IPS-18c (cell line): ENCODE results near the gene KLHL36.

Experiments used
- H3K4me3 ChIP-seq: 2 replicates; pipeline ENCODE4 v1.7.0; 2013; ENCODE audit warnings: low read depth, mild to moderate bottlenecking, low read length, moderate library complexity; ENCODE audit not compliant: insufficient read depth
- H3K9me3 ChIP-seq: one replicate; pipeline ENCODE4 v1.6.1; 2013; ENCODE audit warnings: mild to moderate bottlenecking, low read length, moderate library complexity; ENCODE audit not compliant: control insufficient read depth, insufficient read depth

KLHL36 gene

DNA sequence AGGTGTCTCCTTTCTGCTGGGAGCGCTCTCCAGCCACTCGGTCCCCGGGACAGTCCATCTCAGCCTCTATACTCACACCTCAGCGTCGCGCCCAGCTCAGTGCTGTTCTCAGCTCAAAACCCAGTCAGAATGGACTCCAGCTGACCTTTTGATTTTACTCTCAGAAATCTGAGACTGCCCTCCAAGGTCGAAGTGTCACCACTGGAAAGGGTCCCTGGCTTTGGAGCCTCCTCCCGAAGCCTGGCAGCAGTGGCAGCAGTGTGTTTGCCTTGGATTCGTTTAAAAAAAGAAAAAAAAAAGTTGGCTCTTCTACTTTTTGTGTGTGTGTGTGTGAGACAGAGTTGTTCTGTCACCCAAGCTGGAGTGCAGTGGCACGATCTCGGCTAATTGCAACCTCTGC lies 10.4 kb downstream of the KLHL36 start:
- H3K4me3 ChIP-seq, result no peak overlapping the region
- no peaks in the 10 kb centered on the region for H3K9me3 ChIP-seq

DNA sequence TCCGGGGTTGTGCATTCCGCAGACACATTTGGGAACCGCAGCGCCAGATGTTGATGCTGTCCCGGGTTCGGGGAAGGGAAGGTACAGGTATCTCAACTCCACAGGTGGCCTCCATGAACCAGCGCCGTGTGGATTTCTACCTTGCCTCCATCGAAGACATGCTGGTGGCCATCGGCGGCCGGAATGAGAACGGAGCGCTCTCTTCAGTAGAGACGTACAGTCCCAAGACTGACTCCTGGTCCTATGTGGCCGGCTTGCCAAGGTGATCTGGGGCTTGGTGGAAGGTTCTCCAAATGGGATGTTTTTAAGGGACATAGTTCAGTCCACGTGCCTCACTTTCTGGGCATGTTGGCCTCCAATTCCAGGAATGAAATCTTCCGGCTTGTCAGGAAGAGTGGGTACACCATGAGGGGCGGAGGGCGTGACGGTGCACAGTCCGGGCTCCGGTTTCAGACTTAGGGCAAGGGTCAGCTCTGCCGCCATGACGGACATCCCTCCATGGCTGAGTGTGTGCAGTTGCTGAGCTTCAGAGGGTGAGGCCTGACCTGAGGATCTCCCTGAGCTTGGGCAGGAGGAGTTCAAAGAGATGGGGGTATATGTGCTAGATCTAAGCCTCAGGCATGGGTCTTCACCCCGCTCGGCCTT lies 11.5 kb downstream of the KLHL36 start:
- no peaks in the 10 kb centered on the region for H3K9me3 ChIP-seq

DNA sequence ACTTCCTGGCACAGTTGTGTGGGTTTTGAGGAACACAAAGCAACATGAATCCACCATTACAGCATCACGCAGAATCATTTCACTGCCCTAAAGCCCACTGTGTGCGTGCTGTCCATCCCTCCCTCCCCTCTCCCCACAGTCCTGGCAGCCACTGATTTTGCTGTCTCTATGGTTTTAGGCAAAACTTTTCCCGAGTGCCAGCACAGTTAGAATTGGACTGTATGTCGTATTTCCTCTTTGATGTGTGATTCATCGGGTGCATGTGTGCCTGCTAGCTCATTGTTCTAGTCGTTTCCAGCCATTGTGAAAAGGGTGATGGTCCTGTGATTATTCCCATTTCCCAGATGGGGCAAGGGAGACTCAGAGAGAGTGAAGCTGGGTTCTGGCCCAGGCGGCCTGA lies 12.7 kb downstream of the KLHL36 start:
- no peaks in the 10 kb centered on the region for H3K9me3 ChIP-seq

More for the DNA sequence above, 11.5 kb downstream of the KLHL36 start:
- H3K4me3 ChIP-seq, result no peak overlapping the region

DNA sequence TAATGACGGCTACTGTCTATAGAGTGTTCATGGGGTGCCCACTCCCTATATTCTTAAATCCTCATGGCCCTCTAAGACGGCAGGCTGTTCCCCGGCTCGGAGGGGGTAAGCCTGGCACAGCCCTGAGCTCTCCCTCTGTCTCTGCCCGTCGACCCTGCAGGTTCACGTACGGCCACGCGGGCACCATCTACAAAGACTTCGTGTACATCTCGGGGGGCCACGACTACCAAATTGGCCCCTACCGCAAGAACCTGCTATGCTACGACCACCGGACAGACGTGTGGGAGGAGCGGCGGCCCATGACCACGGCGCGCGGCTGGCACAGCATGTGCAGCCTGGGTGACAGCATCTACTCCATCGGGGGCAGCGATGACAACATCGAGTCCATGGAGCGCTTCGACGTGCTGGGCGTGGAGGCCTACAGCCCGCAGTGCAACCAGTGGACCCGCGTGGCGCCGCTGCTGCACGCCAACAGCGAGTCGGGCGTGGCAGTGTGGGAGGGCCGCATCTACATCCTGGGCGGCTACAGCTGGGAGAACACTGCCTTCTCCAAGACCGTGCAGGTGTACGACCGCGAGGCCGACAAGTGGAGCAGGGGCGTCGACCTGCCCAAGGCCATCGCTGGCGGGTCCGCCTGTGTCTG lies 13.2 kb downstream of the KLHL36 start:
- Histone ChIP-seq H3K4me3 (no peak overlapping the region), H3K9me3 (no peaks in the 10 kb centered on the region)

More for the DNA sequence above, 12.7 kb downstream of the KLHL36 start:
- no peak overlapping the region for H3K4me3 ChIP-seq

DNA sequence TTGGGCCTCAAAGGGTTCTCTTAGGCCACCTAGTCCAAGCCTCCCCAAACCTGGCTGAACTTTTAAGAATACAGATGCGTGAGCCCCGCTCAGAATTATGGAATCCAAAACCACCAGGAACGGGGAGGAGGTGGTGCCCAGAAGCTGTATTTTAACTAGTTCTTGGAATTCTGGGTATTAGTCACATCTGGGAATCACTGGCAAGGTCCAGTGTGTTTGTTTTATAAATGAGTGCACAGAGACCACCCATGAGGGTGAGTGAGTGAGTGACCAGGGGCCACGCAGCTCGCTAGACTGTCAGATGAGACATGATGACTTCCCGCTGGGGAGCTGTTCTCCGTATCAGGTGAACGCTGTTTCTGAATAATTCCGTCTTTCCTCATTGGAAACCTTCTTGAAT lies 14.2 kb downstream of the KLHL36 start:
- no peak overlapping the region for H3K4me3 ChIP-seq
- H3K9me3 ChIP-seq, result no peaks in the 10 kb centered on the region

DNA sequence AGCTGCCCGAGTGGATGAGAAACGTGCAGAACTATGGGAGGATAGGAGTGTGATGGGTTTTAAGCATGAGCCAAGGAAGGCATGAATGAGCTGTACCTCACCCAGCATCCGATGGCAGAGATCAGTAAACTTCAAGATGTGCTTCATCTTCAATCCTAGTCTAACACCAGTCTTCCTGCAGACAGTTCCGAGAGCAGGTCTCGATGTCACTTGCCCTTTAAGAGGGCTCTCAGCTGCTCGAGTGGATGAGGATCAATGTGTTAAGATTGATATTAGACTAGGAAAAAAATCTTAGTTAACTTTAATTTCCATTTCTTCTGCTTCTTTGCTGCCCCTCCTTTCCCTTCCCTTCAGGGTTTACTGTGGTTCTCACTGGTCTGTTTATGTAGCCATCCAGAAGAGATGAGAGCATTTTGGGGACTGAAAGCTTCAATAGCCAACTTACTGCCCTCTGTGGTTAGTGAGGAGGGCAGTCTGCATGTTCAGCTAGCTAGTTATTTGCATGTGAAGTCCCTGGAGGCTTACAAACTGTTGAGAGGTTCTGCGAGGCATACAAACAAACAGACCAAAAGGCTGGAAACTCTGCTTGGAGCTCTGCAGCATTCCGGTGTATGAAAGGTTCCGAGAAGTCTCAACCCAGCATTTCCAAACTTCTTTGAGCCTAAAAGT lies 15.3 kb downstream of the KLHL36 start:
- Histone ChIP-seq H3K9me3 (no peaks in the 10 kb centered on the region), H3K4me3 (no peak overlapping the region)

DNA sequence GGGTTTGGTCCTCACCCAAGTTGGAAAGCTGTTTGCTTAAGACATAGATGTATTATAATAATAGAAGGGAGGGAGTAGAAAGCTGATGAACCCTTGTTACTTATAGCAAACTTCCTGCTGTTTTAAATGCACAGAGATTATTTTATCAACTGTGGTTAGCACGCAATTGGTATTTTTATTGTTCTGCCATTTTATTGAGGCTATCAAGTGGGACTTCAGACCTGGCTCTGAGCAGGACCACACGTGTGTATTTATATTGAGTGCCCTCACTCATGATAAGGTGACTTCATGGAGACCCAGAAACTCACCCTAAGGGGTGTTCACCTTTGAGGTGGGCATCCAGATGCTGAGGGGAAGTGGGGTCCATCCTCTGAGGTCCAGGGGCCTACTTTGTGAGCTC lies 17.0 kb downstream of the KLHL36 start:
- Histone ChIP-seq H3K9me3 (no peaks in the 10 kb centered on the region), H3K4me3 (no peak overlapping the region)

DNA sequence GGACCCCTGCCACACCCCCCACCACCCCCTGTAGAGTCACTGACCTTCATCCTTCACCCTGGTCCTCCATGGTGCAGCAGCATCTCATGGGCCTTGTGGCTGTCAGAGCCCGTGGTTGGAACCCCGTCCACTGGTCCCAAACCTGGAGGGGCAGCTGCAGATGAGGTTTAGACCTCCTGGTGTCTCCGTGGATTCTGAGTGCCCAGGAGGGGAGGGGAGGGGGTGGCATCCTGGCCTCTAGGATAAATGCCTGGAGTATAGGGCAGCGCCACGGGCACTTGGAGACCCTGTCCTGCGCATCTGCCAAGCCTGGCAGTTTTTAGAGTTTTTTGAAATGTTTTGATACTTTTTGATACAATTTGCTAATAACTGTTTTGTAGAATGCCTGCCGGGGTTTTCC lies 17.5 kb downstream of the KLHL36 start:
- Histone ChIP-seq H3K4me3 (no peak overlapping the region), H3K9me3 (no peaks in the 10 kb centered on the region)

DNA sequence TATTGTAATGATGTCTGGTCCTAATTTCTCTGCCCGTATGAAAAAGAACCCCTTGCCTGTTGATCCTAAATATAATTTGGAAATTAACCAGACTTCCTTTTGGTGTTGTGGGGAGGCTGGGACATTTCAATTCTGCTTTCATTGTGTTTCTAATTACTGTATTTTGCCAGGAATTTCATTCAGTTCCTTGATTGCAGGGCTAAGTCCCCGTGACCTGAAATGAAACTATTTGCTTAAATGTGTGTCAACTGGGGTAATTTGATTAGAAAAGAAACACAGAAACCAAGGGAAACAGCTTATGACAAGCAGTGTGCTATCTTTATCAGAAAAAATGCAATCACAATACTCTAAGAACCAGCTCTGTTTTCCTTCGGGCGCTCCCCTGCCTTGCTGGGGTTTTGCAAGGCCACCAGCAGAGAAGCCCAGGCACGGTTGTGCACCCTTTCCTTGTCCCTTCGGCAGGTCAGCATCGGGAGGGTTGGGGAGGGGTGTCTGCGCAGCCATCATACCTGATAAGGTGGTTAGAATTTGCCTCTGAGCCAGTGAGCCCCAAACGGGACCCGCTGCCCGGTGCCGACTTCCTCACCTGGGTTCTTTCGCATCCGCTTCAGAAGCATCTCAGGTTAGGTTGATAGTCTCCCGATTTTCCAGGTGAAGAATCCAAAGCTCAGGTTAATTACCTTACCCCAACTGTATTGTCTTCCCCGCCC lies 19.4 kb downstream of the KLHL36 start:
- H3K4me3 ChIP-seq, result no peak overlapping the region
- H3K9me3 ChIP-seq, result no peaks in the 10 kb centered on the region

DNA sequence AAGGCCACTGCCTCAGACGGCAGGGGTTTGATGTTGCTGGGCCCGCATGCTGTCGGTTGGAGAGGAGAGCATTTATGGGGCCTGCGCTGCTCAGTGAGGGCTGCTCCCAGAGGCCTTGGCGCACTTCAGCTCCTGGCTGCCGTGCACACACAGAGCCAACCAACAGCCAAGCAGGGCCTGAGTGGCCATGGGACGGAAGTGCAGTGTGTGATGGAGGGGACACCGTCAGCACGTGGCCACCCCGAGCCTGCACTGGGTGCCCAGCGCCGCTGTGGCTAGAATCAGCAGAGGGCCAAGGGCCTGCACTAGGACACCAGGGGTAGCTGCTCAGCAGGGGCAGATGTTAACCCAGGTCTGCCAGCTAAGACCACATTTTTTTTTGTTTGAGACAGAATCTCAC lies 21.8 kb downstream of the KLHL36 start:
- H3K9me3 ChIP-seq, result no peaks in the 10 kb centered on the region
- H3K4me3 ChIP-seq, result no peak overlapping the region

DNA sequence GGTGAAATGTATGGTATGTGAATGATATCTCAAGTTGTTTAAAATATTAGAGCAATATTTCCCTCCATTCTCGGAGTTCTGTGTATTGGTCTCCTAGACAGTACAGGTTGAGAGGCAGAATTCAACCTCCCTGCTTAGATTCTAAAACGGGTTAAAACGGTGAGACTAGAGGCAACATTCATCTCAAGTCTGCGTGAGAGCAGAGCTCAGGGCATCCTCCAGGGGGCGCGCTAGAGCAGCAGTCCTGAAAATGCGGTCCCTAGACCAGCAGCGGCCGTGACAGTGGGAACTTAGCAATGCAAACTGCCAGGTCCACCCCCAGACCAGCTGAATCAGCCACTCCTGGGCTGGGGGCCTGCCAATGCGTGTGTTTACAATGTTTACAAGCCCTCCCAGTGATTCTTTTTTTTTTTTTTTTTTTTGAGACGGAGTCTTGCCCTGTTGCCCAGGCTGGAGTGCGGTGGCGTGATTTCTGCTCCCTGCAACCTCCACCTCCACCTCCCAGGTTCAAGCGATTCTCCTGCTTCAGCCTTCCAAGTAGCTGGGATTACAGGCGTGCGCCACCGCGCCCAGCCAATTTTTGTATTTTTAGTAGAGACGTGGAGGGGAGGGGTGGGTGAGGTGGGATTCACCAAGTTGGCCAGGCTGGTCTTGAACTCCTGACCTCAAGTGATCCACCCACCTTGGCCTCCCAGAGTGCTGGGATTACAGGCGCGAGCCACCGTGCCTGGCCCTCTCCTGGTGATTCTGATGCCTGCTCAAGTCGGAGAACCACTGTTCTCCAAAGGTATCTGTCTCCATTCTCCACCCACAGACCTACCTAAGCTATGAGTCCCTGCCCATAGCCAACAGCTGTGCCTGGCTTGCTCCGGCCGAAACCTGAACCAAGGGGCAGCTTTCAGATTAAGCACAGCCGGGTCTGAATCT lies 24.2 kb downstream of the KLHL36 start:
- Histone ChIP-seq H3K4me3 (no peak overlapping the region), H3K9me3 (no peaks in the 10 kb centered on the region)

DNA sequence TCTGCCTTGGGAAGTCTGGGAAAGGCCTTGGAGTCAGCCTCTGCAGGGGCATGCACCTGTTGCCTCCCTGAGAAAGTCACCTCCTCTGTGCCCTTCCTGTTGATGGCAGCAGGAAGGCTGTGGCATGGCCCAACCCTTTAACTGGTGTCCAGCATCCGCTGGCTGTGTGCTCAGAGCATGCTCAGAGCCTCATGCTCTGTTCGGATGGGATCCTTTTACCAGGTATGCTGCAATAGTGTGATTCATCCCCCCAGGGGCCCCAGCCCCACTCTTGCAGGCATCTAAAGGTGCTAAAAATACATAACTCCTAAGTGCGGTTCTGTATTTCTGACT lies 24.9 kb downstream of the KLHL36 start:
- Histone ChIP-seq H3K4me3 (no peak overlapping the region), H3K9me3 (no peaks in the 10 kb centered on the region)

DNA sequence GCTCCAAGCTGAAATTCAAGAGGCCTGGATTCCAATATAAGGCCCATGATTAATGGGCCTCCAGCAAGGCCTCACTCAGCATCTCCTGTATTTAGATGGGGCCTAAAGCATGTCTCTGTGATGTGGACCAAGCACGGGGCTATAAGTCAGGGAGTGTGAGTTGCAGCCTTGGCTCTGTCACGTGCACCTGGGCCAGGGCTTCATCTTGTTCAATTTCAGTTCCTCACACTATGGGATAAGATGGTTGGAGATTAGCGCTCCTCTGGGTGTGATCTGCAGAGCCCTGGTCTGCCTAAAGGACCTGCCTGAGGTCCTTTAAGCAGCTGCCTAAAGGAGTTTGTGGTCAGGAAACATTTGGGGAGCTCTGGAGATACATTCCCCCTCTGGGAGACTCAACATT lies 25.2 kb downstream of the KLHL36 start:
- Histone ChIP-seq H3K9me3 (no peaks in the 10 kb centered on the region), H3K4me3 (no peak overlapping the region)

DNA sequence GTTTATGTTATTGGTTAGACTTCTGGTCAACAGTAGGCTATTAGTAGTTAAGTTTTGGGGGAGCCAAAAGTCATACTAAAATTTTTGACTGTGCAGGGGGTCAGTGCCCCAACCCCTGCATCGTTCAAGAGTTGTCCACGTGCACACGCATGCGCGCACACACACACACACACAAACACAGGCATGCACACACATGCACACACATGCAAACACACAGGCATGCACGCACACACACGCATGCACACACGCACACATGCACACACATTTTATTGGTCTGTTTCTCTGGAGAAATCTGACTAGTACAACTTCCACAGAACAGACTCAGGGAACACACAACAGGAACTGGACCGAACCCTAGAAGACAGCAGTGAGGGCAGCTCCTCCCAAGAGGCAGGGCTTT lies 27.1 kb downstream of the KLHL36 start:
- Histone ChIP-seq H3K9me3 (no peaks in the 10 kb centered on the region), H3K4me3 (no peak overlapping the region)

DNA sequence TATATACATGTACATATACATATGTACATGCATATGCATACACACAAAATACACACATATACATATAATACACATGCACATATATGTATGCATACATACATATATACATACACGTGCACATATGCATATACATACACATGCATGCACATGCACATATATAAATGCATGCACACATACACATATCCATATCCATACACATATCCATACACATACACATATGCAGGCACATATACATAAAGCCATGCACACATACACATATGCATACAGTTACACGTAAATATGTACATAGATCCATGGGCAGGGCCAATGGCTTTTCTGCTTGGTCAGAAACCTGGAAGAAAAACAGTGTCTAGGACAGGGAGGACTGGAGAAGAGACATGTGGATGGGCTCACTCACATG lies 27.6 kb downstream of the KLHL36 start:
- Histone ChIP-seq H3K4me3 (no peak overlapping the region), H3K9me3 (no peaks in the 10 kb centered on the region)

DNA sequence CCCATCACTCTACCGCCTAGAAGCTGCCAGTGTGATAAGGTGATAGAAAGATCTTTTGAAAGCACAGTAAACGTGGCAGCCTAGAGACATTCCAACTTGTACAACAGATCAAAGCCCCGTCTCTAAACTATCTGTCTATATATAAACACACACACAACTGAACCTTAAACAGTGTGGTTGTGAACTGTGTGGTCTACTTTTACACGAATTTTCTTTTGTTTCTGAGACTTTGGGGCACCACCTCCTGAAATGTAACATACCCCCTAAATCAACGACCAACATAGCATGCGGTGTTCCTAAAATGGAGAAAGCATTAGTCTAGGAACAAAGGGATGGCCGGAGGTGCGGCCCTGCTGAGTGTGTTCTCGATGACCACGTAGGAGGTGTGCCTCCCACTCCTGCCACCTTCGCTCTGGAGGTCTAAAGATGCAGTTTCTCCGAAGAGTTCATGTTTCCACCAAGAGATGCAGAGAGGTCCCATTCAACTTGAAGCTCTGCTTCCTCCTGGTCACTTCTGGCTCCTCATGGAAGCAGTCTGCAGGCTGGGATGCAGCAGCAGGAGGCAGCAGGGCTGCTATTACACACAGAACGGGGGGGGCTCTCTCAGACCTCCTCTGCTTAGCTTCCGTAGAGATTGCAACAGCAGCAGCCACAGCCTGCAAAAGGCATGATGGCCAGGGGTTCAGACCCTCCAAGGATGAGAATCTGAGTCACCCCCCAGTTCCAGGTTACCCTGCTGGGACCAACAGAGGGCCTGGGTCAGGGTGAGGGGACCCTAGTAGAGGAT lies 28.9 kb downstream of the KLHL36 start:
- H3K4me3 ChIP-seq, result no peak overlapping the region
- no peaks in the 10 kb centered on the region for H3K9me3 ChIP-seq
